DMS53 (cell line): Measurements from ENCODE around the gene LTO1.

ENCODE experiments used
- DNase-seq: peaks from one replicate; lab custom pipeline; 2025; lab: John Stamatoyannopoulos, UW

Gene LTO1

GRCh38 chr11:69657911-69658625 is 17.1 kb downstream of the LTO1 start:
- no peak for DNase-seq

- no peak for DNase-seq
Measured at GRCh38 chr11:69657456-69657910, 17.7 kb downstream of the LTO1 start.

GRCh38 chr11:69656536-69657455 is 18.4 kb downstream of the LTO1 start:
- no peak for DNase-seq

- peak; percentile 50 for DNase-seq
Measured at GRCh38 chr11:69655479-69656428, 19.4 kb downstream of the LTO1 start.

- peak; percentile 98 for DNase-seq
Measured at GRCh38 chr11:69654660-69655478, 20.3 kb downstream of the LTO1 start.

- DNase-seq = peak; percentile 94
Measured at GRCh38 chr11:69654001-69654659, 21.0 kb downstream of the LTO1 start.

- DNase-seq = peak; percentile 40
Measured at GRCh38 chr11:69653406-69653960, 21.7 kb downstream of the LTO1 start.

- peak; percentile 32 for DNase-seq
Measured at GRCh38 chr11:69652999-69653398, 22.2 kb downstream of the LTO1 start.

- DNase-seq = no peak
Measured at GRCh38 chr11:69651834-69652620, 23.1 kb downstream of the LTO1 start.

GRCh38 chr11:69650832-69651344 is 24.3 kb downstream of the LTO1 start:
- DNase-seq = no peak

GRCh38 chr11:69650081-69650831 is 24.9 kb downstream of the LTO1 start:
- no peak for DNase-seq

GRCh38 chr11:69649576-69649900 is 25.6 kb downstream of the LTO1 start:
- no peak for DNase-seq

- no peak for DNase-seq
Measured at GRCh38 chr11:69648679-69649575, 26.2 kb downstream of the LTO1 start.

- DNase-seq = no peak
Measured at GRCh38 chr11:69647761-69648497, 27.2 kb downstream of the LTO1 start.

GRCh38 chr11:69647390-69647748 is 27.8 kb downstream of the LTO1 start:
- no peak for DNase-seq

GRCh38 chr11:69646493-69647389 is 28.4 kb downstream of the LTO1 start:
- DNase-seq = no peak
